ENCODE results near the gene ZNF722. TPM values are rescaled to one million over a fixed set of nuclear protein-coding genes. Genes with fewer than 3 reads are reported as not detected.

The ZNF722 gene
- total and polyA plus RNA-seq, 3 donors from 2014 or later = 1.2 to 3.5 (median 2.6) TPM

- Histone ChIP-seq H3K27me3 (no peaks in the 10 kb centered on the region), H3K27ac (peak within 1 kb of the TSS; percentile 43 to 89), H3K4me1 (no peaks in the 10 kb centered on the region), H3K36me3 (ENCODE audit: low read depth, missing control alignments) (no peaks in the 10 kb centered on the region), H3K9me3 (no peaks in the 10 kb centered on the region), H3K4me3 (peak within 1 kb of the TSS; percentile 61 to 65)
- 4 to 10% methylated on average over 23 to 33 of the region's 33 CpGs for WGBS, 2 donors
- TF ChIP-seq CTCF (IDR thresholded peaks at IDR 0.05) (no peak), POLR2A (IDR thresholded peaks at IDR 0.05) (no peak)
- intact Hi-C loops (cut with DNase I; ENCODE audit: low total_unique reads) = no loop called here
- peak; percentile 94 for DNase-seq
Observed at GRCh38 chr7:64045301-64046040, 46.8 kb downstream of the ZNF722 start, which contains the start of gene ZNF727. ZNF727 (plus strand) TSS chr7:64045434; CDS start chr7:64045622, 188 bp downstream.

GRCh38 chr7:64046041-64046389, 47.4 kb downstream of the ZNF722 start:
- Histone ChIP-seq H3K4me3 (peak overlapping the region; percentile 61 to 65), H3K36me3 (ENCODE audit: low read depth, missing control alignments) (no peaks in the 10 kb centered on the region), H3K27me3 (no peaks in the 10 kb centered on the region), H3K9me3 (no peaks in the 10 kb centered on the region), H3K27ac (peak overlapping the region; percentile 43 to 89), H3K4me1 (no peaks in the 10 kb centered on the region)
- DNase-seq = peak; percentile 22
- no peak for TF ChIP-seq CTCF (IDR thresholded peaks at IDR 0.05)
- no peak for TF ChIP-seq POLR2A (IDR thresholded peaks at IDR 0.05)
- 14 to 23% methylated on average over 11 to 12 of the region's 12 CpGs for WGBS, 2 donors
- intact Hi-C loops (cut with DNase I; ENCODE audit: low total_unique reads) = no loop called here

Small RNA genes within 50 kb of the gene (small RNA-seq; reads per million reads assigned to genes)
- gene AC092634.1 = 0 reads per million in 2 donors
- gene AC092634.7 = 0 reads per million in 2 donors
- 0 reads per million in 2 donors for gene VN1R36P

Other genes starting within 250 kb of the ZNF722 start
- gene ZNF727, start 46.6 kb downstream of the ZNF722 start, total RNA-seq = 10 to 100 TPM; 12.1 to 12.4 TPM
- gene ZNF727, start 46.6 kb downstream of the ZNF722 start, polyA plus RNA-seq (ENCODE audit: insufficient read depth, low read depth, low replicate concordance) = 3.4 TPM
- under 1 TPM; 0.19 to 0.31 TPM for gene ZNF735, start 208.4 kb downstream of the ZNF722 start, total RNA-seq
- gene ZNF735, start 208.4 kb downstream of the ZNF722 start, polyA plus RNA-seq (ENCODE audit: insufficient read depth, low read depth, low replicate concordance) = not detected
- gene ZNF679, start 229.6 kb downstream of the ZNF722 start, total RNA-seq = 1 to 10 TPM; 1.3 to 2.6 TPM
- 0.99 TPM for gene ZNF679, start 229.6 kb downstream of the ZNF722 start, polyA plus RNA-seq (ENCODE audit: insufficient read depth, low read depth, low replicate concordance)